K562 (cell line): ENCODE data around the gene RER1. TPM values are rescaled to one million over a fixed set of nuclear protein-coding genes. Genes with fewer than 3 reads are reported as not detected.

ENCODE experiments used
- ATAC-seq: fragments of 200-7000 bp; cut with Tn5 transposase; 3 replicates; pipeline ENCODE4 v1.9.1; 2020; ENCODE audit warnings: moderate library complexity
- BruUV-seq: library from RNA; stranded (reverse); fragments of 400-500 nt; replicated peaks from 2 replicates; lab custom pipeline; 2021; lab: Mats Ljungman, UMichigan
- CTCF ChIA-PET: fragments of 300-600 bp; formaldehyde crosslinking; extraction: SDS; loops from one replicate; lab custom pipeline; 2021; ENCODE audit warnings: low intra/inter-chr PET ratio; lab: Yijun Ruan, JAX
- POLR2A ChIA-PET: fragments of 300-600, 350-650 bp; sonication (Branson Sonifier 250); formaldehyde crosslinking; extraction: SDS; loops from one replicate; lab custom pipeline; 2021; ENCODE audit warnings: antibody characterized with exemption, inconsistent platforms; lab: Yijun Ruan, JAX
- DNase-seq, 4 experiments: peaks; one replicate each; pipeline versions ENCODE4 v3.0.0 to v3.0.0-alpha.2; 2011 to 2018; ENCODE audit warnings: low spot score in 3 of 4, mixed read lengths in 3 of 4; ENCODE audit errors: extremely low read depth in 1 of 4
- FAIRE-seq: peaks from 2 replicates; lab custom pipeline; 2011; peaks lifted over from hg19 to GRCh38; lab: Jason Lieb, UNC
- H2AFZ ChIP-seq: 2 replicates; pipeline ENCODE4 v1.6.0; 2011; ENCODE audit warnings: low read depth, low read length, control low read depth, inconsistent platforms
- H3K27ac ChIP-seq: fragments of 200-600 bp; 3 replicates; pipeline ENCODE4 v1.8.0; 2011; ENCODE audit warnings: low read depth, mild to moderate bottlenecking, control low read depth, inconsistent platforms, low read length, moderate library complexity, mixed read lengths; ENCODE audit errors: extremely low read depth
- H3K27me3 ChIP-seq, 2 experiments: fragments of 300-600 bp in 1 of 2; 2 replicates in 1 of 2; 3 replicates in 1 of 2; pipeline versions ENCODE4 v1.6.0 to v1.8.0; 2011; ENCODE audit warnings: inconsistent platforms in 2 of 2, low read length in 2 of 2, mild to moderate bottlenecking in 1 of 2, mixed read lengths in 1 of 2, moderate library complexity in 1 of 2; ENCODE audit not compliant: control insufficient read depth in 2 of 2, insufficient read depth in 2 of 2
- H3K36me3 ChIP-seq: fragments of 300-600 bp; 3 replicates; pipeline ENCODE4 v1.8.0; 2011; ENCODE audit warnings: mild to moderate bottlenecking, low read length, inconsistent platforms; ENCODE audit not compliant: control insufficient read depth, insufficient read depth
- H3K4me1 ChIP-seq, 2 experiments: fragments of 200-600 bp in 1 of 2; replicated peaks in 1 of 2; 2 replicates in 1 of 2; 3 replicates in 1 of 2; pipeline versions ENCODE4 v1.5.1 to v1.8.0; 2011; ENCODE audit warnings: inconsistent platforms in 2 of 2, low read length in 2 of 2, mild to moderate bottlenecking in 1 of 2, mixed read lengths in 1 of 2, moderate library complexity in 1 of 2; ENCODE audit not compliant: control insufficient read depth in 2 of 2, insufficient read depth in 2 of 2
- H3K4me2 ChIP-seq: 2 replicates; pipeline ENCODE4 v1.6.1; 2011; ENCODE audit warnings: low read length, control low read depth, inconsistent platforms, mixed read lengths; ENCODE audit not compliant: insufficient read depth
- H3K4me3 ChIP-seq: fragments of 200-600 bp; sonication (generic), shearing (Covaris generic); 2 replicates; pipeline ENCODE4 v1.5.1; 2016; ENCODE audit warnings: control low read depth, inconsistent platforms
- H3K79me2 ChIP-seq: fragments of 200-600 bp; 3 replicates; pipeline ENCODE4 v1.8.0; 2011; ENCODE audit warnings: low read length, inconsistent platforms; ENCODE audit not compliant: control insufficient read depth, insufficient read depth
- H3K9ac ChIP-seq, 2 experiments: 2 replicates each; pipeline versions ENCODE4 v1.6.0 to v1.6.1; 2011; ENCODE audit warnings: low read depth in 2 of 2, low read length in 2 of 2, control low read depth in 1 of 2, inconsistent platforms in 1 of 2, mild to moderate bottlenecking in 1 of 2, mixed read lengths in 1 of 2; ENCODE audit not compliant: insufficient read depth in 1 of 2
- H3K9me1 ChIP-seq: one replicate; pipeline ENCODE4 v1.6.0; 2011; ENCODE audit warnings: inconsistent platforms, mild to moderate bottlenecking, low read length, moderate library complexity; ENCODE audit not compliant: control insufficient read depth, insufficient read depth
- H3K9me3 ChIP-seq: replicated peaks from 2 replicates; pipeline ENCODE4 v1.5.1; 2011; ENCODE audit warnings: low read depth, low read length, inconsistent platforms; ENCODE audit not compliant: control insufficient read depth, insufficient read depth
- H4K20me1 ChIP-seq: replicated peaks from 2 replicates; pipeline ENCODE4 v1.6.1; 2011; ENCODE audit warnings: low read length, inconsistent platforms, mixed read lengths; ENCODE audit not compliant: control insufficient read depth, insufficient read depth
- NR1H2 ChIP-seq: sonication (generic); formaldehyde crosslinking; IDR thresholded peaks from 2 replicates; pipeline ENCODE4 v1.4.0; 2020; ENCODE audit warnings: mild to moderate bottlenecking, missing genetic modification reagents
- VEZF1 ChIP-seq: fragments of 200-800 bp; sonication (Bioruptor generic); IDR thresholded peaks from 2 replicates; pipeline ENCODE4 v1.6.1; 2017; ENCODE audit warnings: missing genetic modification characterization, missing compliant biosample characterization
- ZNF212 ChIP-seq: fragments of 450-650 bp; formaldehyde crosslinking; IDR thresholded peaks from 2 replicates; pipeline ENCODE4 v1.4.0; 2020; ENCODE audit warnings: mild to moderate bottlenecking
- ZNF785 ChIP-seq: fragments of 250-450 bp; sonication (Bioruptor Pico); IDR thresholded peaks from 2 replicates; pipeline ENCODE4 v1.4.0; 2020; ENCODE audit warnings: mild to moderate bottlenecking
- WGBS: fragments of 100-300 bp; shearing (Covaris generic); methylation state at CpG from one replicate; pipeline ENCODE4 v1.1.6; 2016; ENCODE audit warnings: low coverage, mixed read lengths; ENCODE audit not compliant: insufficient coverage; ENCODE audit errors: missing lambda C conversion rate; 5-methylcytosine and 5-hydroxymethylcytosine counted together
- in situ Hi-C: fragments of 300-500 bp; cut with MboI; formaldehyde crosslinking; loops from 4 replicates; pipeline ENCODE4 v1.15.0; 2018; ENCODE audit warnings: inconsistent platforms, mixed read lengths
- intact Hi-C: fragments of 100-400 bp; cut with micrococcal nuclease; formaldehyde crosslinking; loops from 2 replicates; pipeline ENCODE4 v1.14.2; 2022
- polyA plus RNA-seq, 8 experiments: library from polyadenylated mRNA; depleted of rRNA in 4 of 8; stranded (reverse) in 5 of 8; unstranded in 3 of 8; fragments of >200 nt; fragmentation: Nextera tagmentation in 2 of 8; fragmentation: Illumina TruSeq in 1 of 8; extraction: Ambion mirVana in 2 of 8; extraction: Trizol in 1 of 8; gene quantifications; 2 replicates each; pipeline versions ENCODE4 v1.2.1 to v1.2.3, GENCODE V29; 2011 to 2014; ENCODE audit warnings: inconsistent platforms in 1 of 8, missing spikeins in 1 of 8
- total RNA-seq, 7 experiments: library from RNA; depleted of rRNA in 6 of 7; stranded (reverse); fragments of >200 nt in 6 of 7; fragmentation: Illumina TruSeq in 2 of 7; extraction: Trizol in 2 of 7; gene quantifications; 2 replicates each; pipeline versions ENCODE4 v1.2.1 to v1.2.3, GENCODE V29; 2011 to 2021; ENCODE audit warnings: low replicate concordance in 1 of 7
- TF ChIP-seq, protein P1 (sequence below): sonication (generic); formaldehyde crosslinking; IDR thresholded peaks from 2 replicates; pipeline ENCODE4 v1.8.1; 2023; ENCODE audit warnings: mild to moderate bottlenecking, missing genetic modification reagents
- TF ChIP-seq, protein P2 (sequence below): fragments of 450-650 bp; IDR thresholded peaks from 2 replicates; pipeline ENCODE4 v1.6.1; 2016; ENCODE audit warnings: antibody characterized with exemption

The RER1 gene
- total and polyA plus RNA-seq, 9 of the 15 experiments (the other 6 are each of a cell fraction or from before 2014, with no cell fraction given), result 19.6 to 354 (median 183) TPM

- Histone ChIP-seq H2AFZ (no peak overlapping the region), H3K36me3 (peaks cover 94% of the 10 kb centered on the region), H3K4me2 (no peak overlapping the region), H3K27ac (no peak overlapping the region), H3K4me3 (no peak overlapping the region), H3K79me2 (peaks cover 5% of the 10 kb centered on the region; the same call in 2 of the 3 replicates), H3K9me1 (no peaks in the 10 kb centered on the region), H3K9ac (no peak overlapping the region), H3K4me1 (peaks cover 0 to 33% of the 10 kb centered on the region in 2 experiments; a peak in 3 of 5 replicates), H4K20me1 (peaks cover 9% of the 10 kb centered on the region; the same call in 1 of the 2 replicates), H3K9me3 (no peaks in the 10 kb centered on the region), H3K27me3 (no peaks in the 10 kb centered on the region)
- TF ChIP-seq, protein P1, sequence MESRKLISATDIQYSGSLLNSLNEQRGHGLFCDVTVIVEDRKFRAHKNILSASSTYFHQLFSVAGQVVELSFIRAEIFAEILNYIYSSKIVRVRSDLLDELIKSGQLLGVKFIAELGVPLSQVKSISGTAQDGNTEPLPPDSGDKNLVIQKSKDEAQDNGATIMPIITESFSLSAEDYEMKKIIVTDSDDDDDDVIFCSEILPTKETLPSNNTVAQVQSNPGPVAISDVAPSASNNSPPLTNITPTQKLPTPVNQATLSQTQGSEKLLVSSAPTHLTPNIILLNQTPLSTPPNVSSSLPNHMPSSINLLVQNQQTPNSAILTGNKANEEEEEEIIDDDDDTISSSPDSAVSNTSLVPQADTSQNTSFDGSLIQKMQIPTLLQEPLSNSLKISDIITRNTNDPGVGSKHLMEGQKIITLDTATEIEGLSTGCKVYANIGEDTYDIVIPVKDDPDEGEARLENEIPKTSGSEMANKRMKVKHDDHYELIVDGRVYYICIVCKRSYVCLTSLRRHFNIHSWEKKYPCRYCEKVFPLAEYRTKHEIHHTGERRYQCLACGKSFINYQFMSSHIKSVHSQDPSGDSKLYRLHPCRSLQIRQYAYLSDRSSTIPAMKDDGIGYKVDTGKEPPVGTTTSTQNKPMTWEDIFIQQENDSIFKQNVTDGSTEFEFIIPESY (CRISPR knock-in tag), result no peak
- no peak for TF ChIP-seq NR1H2 (CRISPR knock-in tag)
- no peak for TF ChIP-seq VEZF1 (CRISPR knock-in tag)
- no peak for TF ChIP-seq ZNF785 (CRISPR knock-in tag)
- TF ChIP-seq, protein P2, sequence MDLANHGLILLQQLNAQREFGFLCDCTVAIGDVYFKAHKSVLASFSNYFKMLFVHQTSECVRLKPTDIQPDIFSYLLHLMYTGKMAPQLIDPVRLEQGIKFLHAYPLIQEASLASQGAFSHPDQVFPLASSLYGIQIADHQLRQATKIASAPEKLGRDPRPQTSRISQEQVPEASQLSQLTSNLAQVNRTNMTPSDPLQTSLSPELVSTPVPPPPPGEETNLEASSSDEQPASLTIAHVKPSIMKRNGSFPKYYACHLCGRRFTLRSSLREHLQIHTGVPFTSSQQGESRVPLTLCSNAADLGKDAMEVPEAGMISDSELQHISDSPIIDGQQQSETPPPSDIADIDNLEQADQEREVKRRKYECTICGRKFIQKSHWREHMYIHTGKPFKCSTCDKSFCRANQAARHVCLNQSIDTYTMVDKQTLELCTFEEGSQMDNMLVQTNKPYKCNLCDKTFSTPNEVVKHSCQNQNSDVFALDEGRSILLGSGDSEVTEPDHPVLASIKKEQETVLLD, result no peak
- TF ChIP-seq ZNF212 (CRISPR knock-in tag), result no peak
- 84% methylated on average over 10 of the region's 10 CpGs for WGBS
- ChIA-PET POLR2A (interaction anchor here (1.2 to 1.4 kb wide), 2 partner anchors 9 to 11 kb away, joined by 3 to 4 read pairs; partner anchors contain the start of genes MORN1, PEX10 and RER1), CTCF (no interaction called here)
- no TSS peak for BruUV-seq
- in situ Hi-C loops, result no loop called here
- DNase-seq, result no peak
- intact Hi-C loops, result no loop called here
- FAIRE-seq, result peak; percentile 42
- ATAC-seq, result no peak
Measured at GRCh38 chr1:2400576-2400909, 8.9 kb downstream of the RER1 start.
